CD14-positive monocyte (primary cell): Measurements from ENCODE around the gene MIPEP. TPM values are rescaled to one million over a fixed set of nuclear protein-coding genes. Genes with fewer than 3 reads are reported as not detected.

Experiments
- DNase-seq, 3 donors: peaks; one replicate each; pipeline ENCODE4 v3.0.0-alpha.2; 2011 to 2022
- H2AFZ ChIP-seq: 2 replicates; pipeline ENCODE4 v1.6.0; 2012; ENCODE audit warnings: mild to moderate bottlenecking, low read depth, low read length, inconsistent platforms; ENCODE audit not compliant: insufficient read depth, poor library complexity, severe bottlenecking
- H3K27ac ChIP-seq, 2 donors: 1 replicate in 1 of 2; 2 replicates in 1 of 2; pipeline ENCODE4 v1.5.1; 2012 to 2013; ENCODE audit warnings: low read length in 2 of 2, control low read depth in 1 of 2, inconsistent platforms in 1 of 2, low read depth in 1 of 2, mild to moderate bottlenecking in 1 of 2
- H3K27me3 ChIP-seq, 2 donors: one replicate each; pipeline versions ENCODE4 v1.6.0 to v1.6.1; 2011 to 2013; ENCODE audit warnings: low read length in 2 of 2; ENCODE audit not compliant: control insufficient read depth in 2 of 2, insufficient read depth in 2 of 2
- H3K36me3 ChIP-seq, 2 donors: replicated peaks in 1 of 2; 1 replicate in 1 of 2; 2 replicates in 1 of 2; pipeline versions ENCODE4 v1.5.1 to v1.6.1; 2012 to 2013; ENCODE audit warnings: low read length in 2 of 2, control low read depth in 1 of 2, inconsistent platforms in 1 of 2, mild to moderate bottlenecking in 1 of 2; ENCODE audit not compliant: insufficient read depth in 2 of 2, control insufficient read depth in 1 of 2
- H3K4me1 ChIP-seq, 2 donors: 1 replicate in 1 of 2; 2 replicates in 1 of 2; pipeline versions ENCODE4 v1.5.1 to v1.6.1; 2012 to 2013; ENCODE audit warnings: low read length in 2 of 2, control low read depth in 1 of 2, inconsistent platforms in 1 of 2, mild to moderate bottlenecking in 1 of 2, moderate library complexity in 1 of 2; ENCODE audit not compliant: insufficient read depth in 2 of 2, control insufficient read depth in 1 of 2
- H3K4me2 ChIP-seq: replicated peaks from 2 replicates; pipeline ENCODE3; 2012; ENCODE audit warnings: low read length, moderate library complexity, mild to moderate bottlenecking; ENCODE audit not compliant: poor library complexity, severe bottlenecking; ENCODE audit errors: extremely low read depth
- H3K4me3 ChIP-seq, 3 experiments: fragments of 200-600 bp in 1 of 3; sonication (generic) in 1 of 3; replicated peaks in 1 of 3; 1 replicate in 2 of 3; 2 replicates in 1 of 3; pipeline ENCODE4 v1.5.1; 2011 to 2013; ENCODE audit warnings: low read length in 3 of 3, mild to moderate bottlenecking in 3 of 3, control low read depth in 2 of 3, low read depth in 2 of 3, inconsistent platforms in 1 of 3, moderate library complexity in 1 of 3
- H3K79me2 ChIP-seq: 2 replicates; pipeline ENCODE4 v1.6.0; 2012; ENCODE audit warnings: mild to moderate bottlenecking, control low read depth, inconsistent platforms, low read length, moderate library complexity; ENCODE audit not compliant: insufficient read depth
- H3K9ac ChIP-seq: 2 replicates; pipeline ENCODE4 v1.6.0; 2017; ENCODE audit warnings: low read length, mild to moderate bottlenecking; ENCODE audit not compliant: insufficient read depth, poor library complexity, severe bottlenecking
- H3K9me3 ChIP-seq, 2 donors: replicated peaks in 1 of 2; 1 replicate in 1 of 2; 2 replicates in 1 of 2; pipeline versions ENCODE4 v1.5.1 to v1.6.1; 2012 to 2013; ENCODE audit warnings: low read length in 2 of 2, control low read depth in 1 of 2; ENCODE audit not compliant: control insufficient read depth in 1 of 2, insufficient read depth in 1 of 2
- H4K20me1 ChIP-seq: 2 replicates; pipeline ENCODE4 v1.6.0; 2012; ENCODE audit warnings: mild to moderate bottlenecking, low read length, control low read depth, moderate library complexity; ENCODE audit not compliant: insufficient read depth
- H3K27ac Mint-ChIP-seq, 7 donors: one replicate each; pipeline ENCODE4 v1.8.0; 2020; ENCODE audit warnings: mild to moderate bottlenecking in 7 of 7, mixed read lengths in 7 of 7, moderate library complexity in 6 of 7, inconsistent platforms in 2 of 7
- H3K27me3 Mint-ChIP-seq, 3 donors: one replicate each; pipeline ENCODE4 v1.8.0; 2021 to 2022; ENCODE audit warnings: low read depth in 3 of 3, mild to moderate bottlenecking in 3 of 3, mixed read lengths in 3 of 3, moderate library complexity in 3 of 3, inconsistent platforms in 1 of 3
- H3K36me3 Mint-ChIP-seq, 2 donors: one replicate each; pipeline ENCODE4 v1.8.0; 2020; ENCODE audit warnings: mixed read lengths in 2 of 2, inconsistent platforms in 1 of 2, mild to moderate bottlenecking in 1 of 2
- H3K4me1 Mint-ChIP-seq: one replicate; pipeline ENCODE4 v1.8.0; 2020; ENCODE audit warnings: mild to moderate bottlenecking, mixed read lengths
- H3K4me3 Mint-ChIP-seq, 2 donors: one replicate each; pipeline ENCODE4 v1.8.0; 2020; ENCODE audit warnings: mild to moderate bottlenecking in 2 of 2, mixed read lengths in 2 of 2, moderate library complexity in 1 of 2
- H3K9me3 Mint-ChIP-seq, 7 donors: one replicate each; pipeline ENCODE4 v1.8.0; 2020 to 2022; ENCODE audit warnings: mixed read lengths in 7 of 7, mild to moderate bottlenecking in 6 of 7, moderate library complexity in 6 of 7, inconsistent platforms in 2 of 7
- WGBS: methylation state at CpG from one replicate; pipeline ENCODE4 v1.1.5; 2013; ENCODE audit warnings: missing lambda C conversion rate; ENCODE audit not compliant: insufficient coverage; 5-methylcytosine and 5-hydroxymethylcytosine counted together
- intact Hi-C, 2 donors: fragments of 100-400 bp; cut with micrococcal nuclease; formaldehyde crosslinking; loops; one replicate each; pipeline versions ENCODE4 v1.15.0 to v1.15.1; 2023
- polyA plus RNA-seq, 3 donors: library from polyadenylated mRNA; depleted of rRNA in 1 of 3; unstranded in 2 of 3; stranded (reverse) in 1 of 3; fragments of 300-500 nt in 2 of 3; fragments of >200 nt in 1 of 3; fragmentation: Illumina TruSeq in 2 of 3; gene quantifications; 1 replicate in 2 of 3; 2 replicates in 1 of 3; pipeline ENCODE4 v1.2.3, GENCODE V29; 2012 to 2021
- TF ChIP-seq, protein P1 (sequence below): fragments of 200-600 bp; IDR thresholded peaks from one replicate; pipeline ENCODE4 v1.8.0; 2022; ENCODE audit warnings: antibody characterized with exemption, mild to moderate bottlenecking

MIPEP gene
- polyA plus RNA-seq, 3 donors = 1.2 to 9.9 (median 7.7) TPM

GRCh38 chr13:23786607-23787006 lies 102.6 kb downstream of the MIPEP start:
- no peak overlapping the region for H3K27ac ChIP-seq
- H3K4me1 ChIP-seq = no peaks in the 10 kb centered on the region
- TF ChIP-seq, protein P1, sequence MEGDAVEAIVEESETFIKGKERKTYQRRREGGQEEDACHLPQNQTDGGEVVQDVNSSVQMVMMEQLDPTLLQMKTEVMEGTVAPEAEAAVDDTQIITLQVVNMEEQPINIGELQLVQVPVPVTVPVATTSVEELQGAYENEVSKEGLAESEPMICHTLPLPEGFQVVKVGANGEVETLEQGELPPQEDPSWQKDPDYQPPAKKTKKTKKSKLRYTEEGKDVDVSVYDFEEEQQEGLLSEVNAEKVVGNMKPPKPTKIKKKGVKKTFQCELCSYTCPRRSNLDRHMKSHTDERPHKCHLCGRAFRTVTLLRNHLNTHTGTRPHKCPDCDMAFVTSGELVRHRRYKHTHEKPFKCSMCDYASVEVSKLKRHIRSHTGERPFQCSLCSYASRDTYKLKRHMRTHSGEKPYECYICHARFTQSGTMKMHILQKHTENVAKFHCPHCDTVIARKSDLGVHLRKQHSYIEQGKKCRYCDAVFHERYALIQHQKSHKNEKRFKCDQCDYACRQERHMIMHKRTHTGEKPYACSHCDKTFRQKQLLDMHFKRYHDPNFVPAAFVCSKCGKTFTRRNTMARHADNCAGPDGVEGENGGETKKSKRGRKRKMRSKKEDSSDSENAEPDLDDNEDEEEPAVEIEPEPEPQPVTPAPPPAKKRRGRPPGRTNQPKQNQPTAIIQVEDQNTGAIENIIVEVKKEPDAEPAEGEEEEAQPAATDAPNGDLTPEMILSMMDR = no peak
- H3K4me3 ChIP-seq = no peak overlapping the region
- H3K36me3 ChIP-seq = no peaks in the 10 kb centered on the region
- Mint-ChIP-seq H3K27ac (no peak overlapping the region), H3K4me3 (no peak overlapping the region), H3K27me3 (no peaks in the 10 kb centered on the region), H3K4me1 (no peaks in the 10 kb centered on the region), H3K9me3 (peaks cover 0 to 5% (median 2%) of the 10 kb centered on the region in 7 donors), H3K36me3 (no peaks in the 10 kb centered on the region)
- DNase-seq = no peak
- H3K4me2 ChIP-seq = no peak overlapping the region
- no peaks in the 10 kb centered on the region for H3K27me3 ChIP-seq
- no peak overlapping the region for H2AFZ ChIP-seq
- H3K79me2 ChIP-seq = no peaks in the 10 kb centered on the region
- H3K9ac ChIP-seq = no peak overlapping the region
- 100% methylated on average over 2 of the region's 3 CpGs for WGBS
- intact Hi-C loops = no loop called here
- no peaks in the 10 kb centered on the region for H4K20me1 ChIP-seq
- no peaks in the 10 kb centered on the region for H3K9me3 ChIP-seq

DNA sequence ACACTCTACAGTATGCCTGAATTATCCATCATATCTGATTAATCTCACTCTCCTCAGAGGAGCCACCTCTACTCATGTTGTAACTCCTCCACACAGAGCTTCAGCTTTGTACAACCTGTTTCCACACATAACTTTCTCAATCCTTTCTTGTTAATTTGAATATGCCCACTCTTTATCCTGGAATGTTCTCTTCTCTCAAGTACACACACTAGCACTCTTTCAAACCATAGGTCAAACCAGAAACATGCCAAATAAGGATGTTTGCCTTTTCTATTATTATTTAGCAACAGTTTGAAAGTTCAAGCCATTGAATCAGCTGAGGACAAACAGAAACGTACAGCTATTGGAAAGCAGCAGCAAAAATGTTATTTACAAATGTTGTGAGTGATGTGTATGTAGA lies 110.3 kb downstream of the MIPEP start:
- TF ChIP-seq, protein P1 = no peak
- no peak overlapping the region for H3K27ac Mint-ChIP-seq
- H3K27ac ChIP-seq = no peak overlapping the region
- peaks cover 0 to 3% of the 10 kb centered on the region in 2 donors for H3K4me1 ChIP-seq
- peaks cover 3 to 21% (median 7%) of the 10 kb centered on the region in 7 donors for H3K9me3 Mint-ChIP-seq
- intact Hi-C loops = no loop called here
- H3K4me1 Mint-ChIP-seq = peaks cover 6% of the 10 kb centered on the region
- H3K4me2 ChIP-seq = no peak overlapping the region
- H4K20me1 ChIP-seq = no peaks in the 10 kb centered on the region
- no peak overlapping the region for H3K4me3 Mint-ChIP-seq
- peaks cover 0 to 2% of the 10 kb centered on the region in 2 donors for H3K36me3 Mint-ChIP-seq
- no peaks in the 10 kb centered on the region for H3K9me3 ChIP-seq
- no peak overlapping the region for H2AFZ ChIP-seq
- no peaks in the 10 kb centered on the region for H3K36me3 ChIP-seq
- H3K79me2 ChIP-seq = no peaks in the 10 kb centered on the region
- no peak for DNase-seq
- H3K4me3 ChIP-seq = no peak overlapping the region
- no peaks in the 10 kb centered on the region for H3K27me3 Mint-ChIP-seq
- H3K27me3 ChIP-seq = no peaks in the 10 kb centered on the region
- no CpG with 5 or more reads among the region's 1 CpG for WGBS
- H3K9ac ChIP-seq = no peak overlapping the region
